Colonic mucosa (tissue), 4 donors: Measurements from ENCODE around the gene PHF21B. TPM values are rescaled to one million over a fixed set of nuclear protein-coding genes. Genes with fewer than 3 reads are reported as not detected.

Experiments used
- DNase-seq: peaks from one replicate; pipeline ENCODE4 v3.0.0-alpha.2; 2020
- H3K27ac ChIP-seq: fragments of 200-600 bp; one replicate; pipeline ENCODE4 v1.8.0; 2021
- H3K27me3 ChIP-seq: fragments of 200-600 bp; one replicate; pipeline ENCODE4 v1.8.0; 2021
- H3K36me3 ChIP-seq: fragments of 200-600 bp; one replicate; pipeline ENCODE4 v1.8.0; 2021
- H3K4me1 ChIP-seq: fragments of 200-600 bp; one replicate; pipeline ENCODE4 v1.8.0; 2021; ENCODE audit warnings: mild to moderate bottlenecking
- H3K4me3 ChIP-seq: fragments of 200-600 bp; one replicate; pipeline ENCODE4 v1.8.0; 2021
- H3K9ac ChIP-seq, 2 donors: one replicate each; pipeline ENCODE4 v1.7.0; 2013; ENCODE audit warnings: control low read depth in 2 of 2, low read depth in 2 of 2, low read length in 2 of 2
- H3K9me3 ChIP-seq: fragments of 200-600 bp; one replicate; pipeline ENCODE4 v1.8.0; 2021
- intact Hi-C: fragments of 100-400 bp; cut with DNase I; formaldehyde crosslinking; loops from one replicate; pipeline ENCODE4 v1.14.1; 2022
- total RNA-seq, 2 donors: library from RNA; stranded (reverse); fragmentation: NEBNext Ultra II Directional in 1 of 2; extraction: Animal tissue kit (Norgen Biotek cat#: 25700) in 1 of 2; gene quantifications; one replicate each; pipeline ENCODE4 v1.2.1, GENCODE V29; 2021
- TF ChIP-seq, protein P1 (sequence below): fragments of 200-600 bp; IDR thresholded peaks from one replicate; pipeline ENCODE4 v1.8.0; 2022; ENCODE audit warnings: antibody characterized with exemption, mild to moderate bottlenecking
- donor health status: healthy.
- donor health status: DM: no; HTN: no; CAD: no.
- donor health status: DM: no; HTN: no; CAD: no.

The PHF21B gene
- total RNA-seq, 2 donors from 2014 or later: not detected

DNA sequence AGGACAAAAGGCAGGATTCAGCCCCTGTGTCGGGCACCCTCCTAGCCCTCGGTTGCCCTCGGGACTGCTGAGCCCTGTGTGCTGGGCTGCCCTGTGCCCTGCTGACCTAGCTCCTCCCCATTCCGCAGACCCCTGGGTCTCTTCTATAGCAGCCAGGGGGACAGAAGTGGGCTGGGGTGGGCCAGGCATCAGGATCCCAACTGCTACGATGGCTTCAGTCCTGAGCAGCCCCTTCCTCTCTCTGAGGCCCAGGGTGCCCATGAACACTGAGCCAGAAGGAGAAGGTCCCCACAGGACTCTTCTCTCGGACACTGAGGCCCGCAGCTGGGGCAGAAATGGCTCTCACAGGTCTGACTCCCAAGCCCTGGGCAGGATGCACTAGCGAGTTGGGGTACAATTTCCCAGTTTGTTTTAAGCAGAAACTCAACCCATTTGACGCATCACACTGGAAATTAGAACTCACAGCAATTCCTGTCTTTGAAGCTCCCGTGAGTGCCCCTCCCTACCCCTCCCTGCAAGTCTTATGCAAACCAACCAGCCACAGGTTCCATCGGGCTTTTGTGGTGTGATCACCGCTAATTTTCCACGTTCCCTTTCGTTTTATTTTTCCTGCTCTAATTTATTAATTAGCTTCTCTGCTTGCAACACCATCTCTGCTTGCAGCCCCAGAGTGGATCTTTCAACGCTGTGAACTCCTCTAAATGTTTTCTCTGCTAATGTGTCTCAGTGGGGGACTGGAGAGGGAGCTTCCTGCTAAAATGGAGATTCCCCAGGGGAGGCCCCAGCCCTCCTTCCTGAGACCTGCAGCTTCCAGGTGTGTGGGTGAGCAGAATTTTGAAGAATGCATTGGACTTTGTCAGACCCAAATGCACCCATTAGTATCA lies 56.7 kb downstream of the PHF21B start:
- Histone ChIP-seq H3K27me3 (no peaks in the 10 kb centered on the region), H3K36me3 (no peaks in the 10 kb centered on the region), H3K9me3 (no peaks in the 10 kb centered on the region), H3K4me1 (no peaks in the 10 kb centered on the region), H3K27ac (no peak overlapping the region), H3K4me3 (no peak overlapping the region), H3K9ac (no peak overlapping the region)
- TF ChIP-seq, protein P1, sequence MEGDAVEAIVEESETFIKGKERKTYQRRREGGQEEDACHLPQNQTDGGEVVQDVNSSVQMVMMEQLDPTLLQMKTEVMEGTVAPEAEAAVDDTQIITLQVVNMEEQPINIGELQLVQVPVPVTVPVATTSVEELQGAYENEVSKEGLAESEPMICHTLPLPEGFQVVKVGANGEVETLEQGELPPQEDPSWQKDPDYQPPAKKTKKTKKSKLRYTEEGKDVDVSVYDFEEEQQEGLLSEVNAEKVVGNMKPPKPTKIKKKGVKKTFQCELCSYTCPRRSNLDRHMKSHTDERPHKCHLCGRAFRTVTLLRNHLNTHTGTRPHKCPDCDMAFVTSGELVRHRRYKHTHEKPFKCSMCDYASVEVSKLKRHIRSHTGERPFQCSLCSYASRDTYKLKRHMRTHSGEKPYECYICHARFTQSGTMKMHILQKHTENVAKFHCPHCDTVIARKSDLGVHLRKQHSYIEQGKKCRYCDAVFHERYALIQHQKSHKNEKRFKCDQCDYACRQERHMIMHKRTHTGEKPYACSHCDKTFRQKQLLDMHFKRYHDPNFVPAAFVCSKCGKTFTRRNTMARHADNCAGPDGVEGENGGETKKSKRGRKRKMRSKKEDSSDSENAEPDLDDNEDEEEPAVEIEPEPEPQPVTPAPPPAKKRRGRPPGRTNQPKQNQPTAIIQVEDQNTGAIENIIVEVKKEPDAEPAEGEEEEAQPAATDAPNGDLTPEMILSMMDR: no peak
- intact Hi-C loops: no loop called here
- no peak for DNase-seq

DNA sequence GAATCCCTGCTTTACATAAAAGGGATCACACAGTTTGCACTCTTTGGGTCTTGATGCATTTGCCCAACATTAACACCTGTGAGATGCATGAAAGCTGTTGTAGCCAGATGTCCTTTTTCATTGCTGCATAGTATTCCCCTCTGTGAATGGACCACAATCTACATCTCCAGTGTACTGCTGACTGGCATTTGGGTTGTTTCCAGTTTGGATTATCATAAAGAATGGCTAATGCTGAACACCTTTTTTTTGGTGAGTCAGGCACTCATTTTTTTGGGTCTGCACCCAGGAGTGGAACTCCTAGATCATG lies 58.3 kb downstream of the PHF21B start:
- H3K36me3 ChIP-seq: no peaks in the 10 kb centered on the region

DNA sequence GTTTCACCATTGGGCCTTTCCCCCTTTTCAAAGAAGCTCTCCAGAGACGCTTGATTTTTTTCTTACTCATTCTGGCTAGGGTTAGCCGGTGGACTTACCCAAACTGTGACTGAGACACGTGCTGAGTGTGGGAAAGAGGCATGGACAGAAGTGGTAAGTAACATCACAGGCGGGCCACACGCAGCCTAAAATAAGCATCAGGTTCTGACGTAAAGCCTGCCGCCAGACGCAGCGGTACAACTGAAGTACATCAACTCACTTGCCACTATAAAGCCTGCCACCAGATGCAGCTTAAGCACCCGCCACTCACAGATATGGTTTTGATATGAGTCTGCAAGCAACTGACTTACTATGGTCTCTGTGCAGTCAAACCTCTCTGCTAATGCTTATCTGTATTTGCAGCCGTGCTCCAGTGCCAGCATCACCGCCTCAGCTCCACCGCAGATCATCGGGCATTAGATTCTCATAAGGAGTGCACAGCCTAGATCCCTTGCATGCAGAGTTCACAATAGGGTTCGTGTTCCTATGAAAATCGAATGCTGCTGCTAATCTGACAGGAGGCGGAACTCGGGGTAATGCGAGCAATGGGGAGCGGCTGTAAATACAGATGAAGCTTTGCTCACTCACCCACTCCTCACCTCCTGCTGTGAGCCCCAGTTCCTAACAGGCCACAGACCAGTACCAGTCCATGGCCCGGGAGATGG lies 58.8 kb downstream of the PHF21B start:
- no peaks in the 10 kb centered on the region for H3K4me1 ChIP-seq
- no peaks in the 10 kb centered on the region for H3K9me3 ChIP-seq
- no peak overlapping the region for H3K9ac ChIP-seq
- no peaks in the 10 kb centered on the region for H3K36me3 ChIP-seq
- no peak overlapping the region for H3K4me3 ChIP-seq
- TF ChIP-seq, protein P1: no peak
- intact Hi-C loops: no loop called here
- no peaks in the 10 kb centered on the region for H3K27me3 ChIP-seq
- no peak overlapping the region for H3K27ac ChIP-seq
- no peak for DNase-seq

More for the DNA sequence above, 58.3 kb downstream of the PHF21B start:
- no peak for DNase-seq
- no peaks in the 10 kb centered on the region for H3K9me3 ChIP-seq
- no peak overlapping the region for H3K4me3 ChIP-seq
- H3K27ac ChIP-seq: no peak overlapping the region
- TF ChIP-seq, protein P1: no peak
- H3K27me3 ChIP-seq: no peaks in the 10 kb centered on the region
- no peaks in the 10 kb centered on the region for H3K4me1 ChIP-seq
- H3K9ac ChIP-seq: no peak overlapping the region
- intact Hi-C loops: no loop called here

DNA sequence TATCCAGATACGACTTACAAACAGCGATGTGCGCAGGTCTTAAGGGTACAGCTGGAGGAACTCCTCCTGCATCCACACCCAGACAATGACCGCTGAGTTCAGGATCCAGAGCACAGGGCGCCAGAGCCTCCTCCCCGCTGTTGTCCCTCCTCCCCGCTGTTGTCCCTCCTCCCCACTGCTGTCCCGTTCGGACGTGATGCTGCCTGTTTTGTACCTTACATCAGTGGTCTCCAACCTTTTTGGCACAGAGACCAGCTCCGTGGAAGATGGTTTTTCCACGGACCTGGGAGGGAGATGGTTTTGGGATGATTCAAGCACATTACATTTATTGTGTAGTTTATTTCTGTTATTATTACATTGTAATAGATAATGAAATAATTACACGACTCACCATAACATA lies 62.0 kb downstream of the PHF21B start:
- Histone ChIP-seq H3K9ac (no peak overlapping the region), H3K27me3 (no peaks in the 10 kb centered on the region), H3K4me1 (no peaks in the 10 kb centered on the region), H3K9me3 (no peaks in the 10 kb centered on the region), H3K36me3 (no peaks in the 10 kb centered on the region), H3K4me3 (no peak overlapping the region), H3K27ac (no peak overlapping the region)
- DNase-seq: no peak
- intact Hi-C loops: no loop called here
- TF ChIP-seq, protein P1: no peak

DNA sequence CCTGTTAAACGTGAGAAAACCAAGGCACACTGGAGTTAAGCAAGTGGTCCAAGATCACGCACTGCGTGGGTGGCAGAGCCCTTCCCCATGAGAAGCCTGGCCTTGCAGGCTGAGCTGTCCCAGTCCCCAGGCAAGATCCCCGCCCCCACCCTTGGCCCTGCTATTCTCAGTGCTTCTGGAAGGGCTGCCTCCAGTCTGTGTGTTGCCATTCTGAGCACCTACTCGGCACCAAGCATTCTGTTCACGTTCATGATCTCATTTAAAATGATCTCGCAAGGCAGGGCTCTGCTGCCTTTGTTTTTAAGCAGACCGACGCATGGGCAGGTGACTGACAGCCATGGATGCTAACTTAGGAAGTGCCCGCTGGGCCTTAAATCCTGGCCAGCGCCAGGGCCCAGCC lies 62.8 kb downstream of the PHF21B start:
- DNase-seq: no peak
- intact Hi-C loops: no loop called here
- Histone ChIP-seq H3K9me3 (no peaks in the 10 kb centered on the region), H3K27me3 (no peaks in the 10 kb centered on the region), H3K27ac (no peak overlapping the region), H3K4me1 (no peaks in the 10 kb centered on the region), H3K9ac (no peak overlapping the region), H3K36me3 (no peaks in the 10 kb centered on the region), H3K4me3 (no peak overlapping the region)
- TF ChIP-seq, protein P1: no peak
